ENCODE results near the gene CKMT1A.
A peak's percentile ranks its signal among the peaks of the same experiment; 100 is the strongest.
"Not testable (repeated sequence)": the region's sequence is repeated elsewhere in the genome, so short reads cannot be mapped to it uniquely, and the experiment has no call there.

CKMT1A gene

DNA sequence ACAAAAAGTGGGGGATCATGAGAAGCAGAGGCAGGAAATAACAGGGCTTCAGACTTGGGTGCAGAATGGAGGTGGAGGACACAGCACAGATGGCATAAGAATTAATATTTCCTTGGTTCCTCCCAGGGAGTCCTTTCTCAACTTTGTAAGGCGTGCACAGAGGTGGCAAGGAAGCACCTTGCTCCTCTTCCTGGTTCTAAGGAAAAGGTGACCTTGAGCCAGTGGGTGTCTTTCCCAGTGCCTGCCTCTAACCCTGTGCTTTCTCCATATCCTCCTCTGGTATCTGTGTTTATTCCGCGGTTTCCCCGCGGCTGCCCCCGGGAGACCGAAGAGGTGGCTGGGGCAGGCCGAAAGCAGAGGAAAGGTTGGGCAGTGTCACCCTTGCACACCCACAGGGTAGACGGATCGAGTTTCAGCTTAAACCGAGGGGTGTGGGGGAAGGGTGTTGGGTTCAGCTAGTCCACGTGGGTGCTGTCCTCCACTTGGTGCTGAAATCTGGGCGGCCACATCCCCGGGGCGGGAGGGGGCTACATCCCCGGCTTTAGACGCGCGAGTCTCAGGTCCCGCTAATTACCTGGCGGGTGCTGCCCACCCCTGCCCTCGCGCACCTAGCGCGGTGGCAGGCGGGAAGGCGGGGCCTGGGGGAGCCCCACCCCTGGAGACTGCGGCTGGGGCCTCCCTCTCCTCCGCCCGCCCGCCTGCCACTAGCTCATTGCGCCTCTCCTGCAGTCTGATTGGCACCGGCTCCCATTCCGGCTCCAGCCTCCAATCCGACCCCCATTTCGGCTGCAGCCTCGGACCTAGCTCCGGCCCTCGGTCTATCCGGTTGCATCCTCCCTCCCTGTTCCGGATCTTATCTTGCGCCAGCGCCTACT is at the start of gene CKMT1A:
Gene CKMT1A (plus strand): TSS at position 712 of the 875 bp plus-strand sequence. CDS start 192 bp downstream, outside the sequence.
- not testable (repeated sequence) for DNase-seq (ENCODE audit: low read depth)

DNA sequence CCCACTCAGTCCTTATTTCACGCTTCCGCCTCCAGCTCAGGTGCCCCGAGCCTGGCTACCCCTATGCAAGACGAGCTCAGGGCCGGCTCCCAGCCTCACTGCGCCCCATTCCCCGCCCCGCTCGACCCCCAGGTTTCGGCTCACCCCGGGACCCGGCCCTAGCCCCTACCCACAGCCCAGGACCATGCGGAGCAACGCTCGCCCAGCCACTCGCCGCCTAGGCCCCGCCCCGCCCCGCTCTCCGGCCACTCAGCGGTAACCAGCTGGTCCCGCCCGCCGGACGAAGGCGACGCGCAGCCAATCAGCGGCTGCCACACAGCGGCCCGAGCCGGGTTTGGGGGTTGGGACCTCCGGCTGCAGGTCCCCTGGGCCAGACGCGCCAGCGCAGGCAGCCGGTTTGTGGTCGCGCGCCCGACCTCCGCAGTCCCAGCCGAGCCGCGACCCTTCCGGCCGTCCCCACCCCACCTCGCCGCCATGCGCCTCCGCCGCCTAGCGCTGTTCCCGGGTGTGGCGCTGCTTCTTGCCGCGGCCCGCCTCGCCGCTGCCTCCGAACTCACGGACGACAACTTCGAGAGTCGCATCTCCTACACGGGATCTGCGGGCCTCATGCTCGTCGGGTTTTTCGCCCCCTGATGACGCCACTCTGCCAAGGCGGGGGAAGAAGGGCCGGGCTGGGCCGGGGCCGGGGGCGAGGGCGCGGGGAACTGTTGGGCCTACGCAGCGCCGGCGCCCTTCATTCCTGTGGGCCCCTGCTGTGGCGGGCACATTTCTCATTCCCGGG is 44.8 kb upstream of the CKMT1A start, which contains the start of gene CATSPER2:
Gene CATSPER2 (minus strand): TSS at position 196 of the 781 bp plus-strand sequence. CDS start 783 bp downstream, outside the sequence.
- no peak for DNase-seq (ENCODE audit: low read depth)

DNA sequence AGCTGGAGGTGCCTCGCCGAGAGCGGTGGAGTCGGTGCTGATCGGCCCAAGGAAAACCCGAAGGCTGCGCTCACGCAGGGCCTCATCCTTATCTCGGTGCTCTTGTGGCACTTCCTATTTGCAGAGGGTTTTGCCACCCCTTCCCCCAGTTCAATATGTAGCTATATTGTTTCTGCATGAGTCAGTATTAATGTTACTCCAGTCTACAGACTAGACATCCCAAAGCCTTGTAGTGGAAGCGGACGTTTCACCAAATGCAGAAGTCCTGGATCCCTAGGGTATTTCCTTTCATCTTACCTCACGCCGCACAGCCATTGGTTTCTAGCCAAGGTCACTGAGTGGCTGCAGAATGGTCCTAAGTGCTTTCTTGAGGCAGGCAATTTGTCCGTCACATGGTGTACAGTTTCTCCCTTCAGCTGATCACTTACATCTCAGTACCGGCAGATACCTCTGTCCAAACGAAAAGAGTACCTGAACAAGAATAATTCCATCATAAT is 44.2 kb upstream of the CKMT1A start:
- DNase-seq (ENCODE audit: low read depth), result not testable (repeated sequence)

GRCh38 chr15:43659727-43660126 is 33.9 kb upstream of the CKMT1A start:
- DNase-seq (ENCODE audit: low read depth), result not testable (repeated sequence)

- not testable (repeated sequence) for DNase-seq (ENCODE audit: low read depth)
These were observed 31.4 kb upstream of the CKMT1A start for GRCh38 chr15:43662293-43662692.

DNA sequence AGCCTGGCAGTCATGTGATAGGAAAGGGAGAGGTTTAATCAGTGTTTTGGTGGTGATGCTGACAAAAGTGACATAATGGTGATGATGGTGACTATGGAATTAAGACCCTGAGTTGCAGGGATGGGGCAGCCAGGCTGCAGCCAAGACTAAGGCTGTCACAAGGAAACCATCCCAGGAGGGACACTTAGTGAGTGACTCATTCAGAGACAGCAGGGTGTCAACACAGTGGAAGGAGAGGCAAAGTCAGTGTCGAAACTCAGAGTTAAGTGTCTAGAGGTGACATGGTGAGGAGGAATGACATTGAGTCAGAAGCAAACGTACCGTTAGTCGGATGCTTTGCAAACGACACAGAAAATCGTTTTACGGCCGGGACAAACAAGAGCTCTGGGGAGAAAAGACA is 30.3 kb upstream of the CKMT1A start:
- not testable (repeated sequence) for DNase-seq (ENCODE audit: low read depth)

DNA sequence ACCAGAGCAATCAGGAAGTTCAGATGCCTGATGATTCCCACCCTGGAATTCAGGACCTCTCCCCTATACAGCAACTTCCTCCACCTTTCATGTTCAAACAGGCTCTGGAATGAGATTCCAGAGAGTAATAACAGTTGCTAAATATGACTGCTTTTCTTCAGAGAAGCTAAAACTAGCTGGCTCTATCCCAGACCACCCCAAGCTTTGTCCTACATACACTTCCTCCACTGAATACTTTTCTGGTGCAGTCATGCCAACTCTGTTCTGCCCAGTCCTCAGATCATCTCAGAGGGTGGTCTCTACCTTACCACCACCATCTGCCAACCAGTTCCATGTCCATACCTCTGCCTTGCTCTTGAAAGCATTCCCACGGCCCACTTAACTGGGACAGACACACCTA is 27.5 kb upstream of the CKMT1A start:
- DNase-seq (ENCODE audit: low read depth), result not testable (repeated sequence)

- DNase-seq (ENCODE audit: low read depth), result not testable (repeated sequence)
These were observed 19.5 kb upstream of the CKMT1A start for GRCh38 chr15:43674175-43674574.

GRCh38 chr15:43689604-43690301 is 3.9 kb upstream of the CKMT1A start:
- not testable (repeated sequence) for DNase-seq (ENCODE audit: low read depth)

DNA sequence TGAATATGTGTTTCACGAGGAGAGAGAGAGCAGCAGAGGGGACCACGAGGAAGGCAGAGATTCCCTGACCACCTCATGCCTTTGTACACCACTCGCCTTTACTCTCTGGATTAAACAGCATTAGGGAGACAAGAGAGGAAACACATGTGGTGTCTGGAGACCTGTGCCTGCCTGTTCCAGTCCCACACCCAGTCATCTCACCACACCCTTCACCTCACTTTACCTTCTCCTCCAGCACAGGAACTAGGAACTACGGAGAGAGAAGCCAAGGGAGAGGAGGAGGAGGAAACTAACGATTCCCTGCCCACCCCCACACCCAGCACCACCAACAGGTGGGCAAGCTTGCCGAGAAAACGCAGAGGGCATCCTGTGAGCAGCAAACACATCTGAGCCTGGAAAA is 980 bp upstream of the CKMT1A start:
- DNase-seq (ENCODE audit: low read depth), result not testable (repeated sequence)

GRCh38 chr15:43702174-43702573 is 8.5 kb downstream of the CKMT1A start:
- DNase-seq (ENCODE audit: low read depth), result no peak

- DNase-seq (ENCODE audit: low read depth), result no peak
These were observed 9.2 kb downstream of the CKMT1A start for GRCh38 chr15:43702701-43703424.

- DNase-seq (ENCODE audit: low read depth), result not testable (repeated sequence)
These were observed 16.9 kb downstream of the CKMT1A start for GRCh38 chr15:43710431-43711131.

- no peak for DNase-seq (ENCODE audit: low read depth)
These were observed 29.5 kb downstream of the CKMT1A start for GRCh38 chr15:43723151-43723550.

- DNase-seq (ENCODE audit: low read depth), result not testable (repeated sequence)
These were observed 32.6 kb downstream of the CKMT1A start for GRCh38 chr15:43726306-43726705.

DNA sequence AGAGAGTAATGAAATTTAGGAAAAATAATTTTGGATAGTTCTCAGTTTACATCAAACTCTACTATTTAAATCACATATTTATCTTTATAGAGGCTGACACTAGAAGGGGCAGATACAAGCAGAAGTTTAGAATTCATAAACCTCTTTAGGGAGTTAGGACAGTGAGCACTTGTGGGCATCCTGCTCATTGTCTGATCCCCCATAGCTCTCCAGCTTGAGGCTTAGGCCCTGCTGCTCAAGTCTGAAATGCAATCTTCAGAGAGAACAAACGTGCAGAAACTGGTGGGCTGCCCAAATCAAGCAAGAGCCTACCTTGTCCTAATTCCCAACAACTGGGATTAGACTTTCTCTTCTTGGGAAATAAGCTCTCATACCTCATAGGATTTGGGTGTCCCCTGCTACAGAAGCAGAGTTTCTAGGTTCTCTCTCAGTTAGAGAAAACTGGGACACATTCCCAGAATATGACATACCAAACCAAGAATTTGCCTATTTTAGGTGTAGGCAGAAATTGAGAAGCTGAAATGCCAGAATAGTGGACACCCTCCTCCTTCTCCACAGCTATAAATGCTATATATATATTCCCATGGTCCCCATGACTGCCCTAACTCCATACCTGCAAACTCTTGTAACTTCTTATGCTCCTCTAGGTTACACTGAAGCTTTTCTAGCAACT is 34.5 kb downstream of the CKMT1A start:
- DNase-seq (ENCODE audit: low read depth), result not testable (repeated sequence)

- no peak for DNase-seq (ENCODE audit: low read depth)
These were observed 41.8 kb downstream of the CKMT1A start for GRCh38 chr15:43735416-43735815.

GRCh38 chr15:43746245-43746902 is 52.7 kb downstream of the CKMT1A start, which contains the start of gene PDIA3:
Gene PDIA3, plus strand, starts transcription at chr15:43746438. Its CDS starts 102 bp downstream, at chr15:43746540.
- peak; percentile 72 for DNase-seq (ENCODE audit: low read depth)

- DNase-seq (ENCODE audit: low read depth), result not testable (repeated sequence)
These were observed 53.2 kb downstream of the CKMT1A start for GRCh38 chr15:43746903-43747309.

All from stimulated activated CD8-positive, alpha-beta memory T cell treated with anti-CD3 and anti-CD28 coated beads, Interleukin-12 subunit alpha, Interleukin-12 subunit beta, amount 100 ng/mL, for 1 hour (primary cell).